Gastrocnemius medialis (tissue), 4 donors: Measurements from ENCODE around the gene LANCL2. TPM values are rescaled to one million over a fixed set of nuclear protein-coding genes. Genes with fewer than 3 reads are reported as not detected.

ENCODE experiments used
- ATAC-seq, 2 donors: fragments of 150-250 bp; one replicate each; pipeline ENCODE4 v1.9.1; 2016
- DNase-seq, 2 donors: peaks; one replicate each; pipeline ENCODE4 v3.0.0-alpha.2; 2019
- H3K27ac ChIP-seq, 4 donors: fragments of 200-600 bp; sonication (generic); 1 replicate in 1 of 4; 2 replicates in 3 of 4; pipeline ENCODE4 v1.5.1; 2016 to 2018; ENCODE audit warnings: mild to moderate bottlenecking in 2 of 4, moderate library complexity in 1 of 4
- H3K27me3 ChIP-seq, 3 donors: fragments of 200-600 bp; sonication (generic) in 2 of 3; 1 replicate in 1 of 3; 2 replicates in 2 of 3; pipeline versions ENCODE4 v1.5.1 to v1.6.0; 2016 to 2019; ENCODE audit warnings: mild to moderate bottlenecking in 1 of 3, moderate library complexity in 1 of 3
- H3K36me3 ChIP-seq, 2 donors: fragments of 200-600 bp; sonication (generic) in 1 of 2; one replicate each; pipeline ENCODE4 v1.5.1; 2017 to 2018
- H3K4me1 ChIP-seq, 2 donors: fragments of 200-600 bp; sonication (generic) in 1 of 2; one replicate each; pipeline ENCODE4 v1.5.1; 2016 to 2017; ENCODE audit warnings: mild to moderate bottlenecking in 2 of 2
- H3K4me3 ChIP-seq, 4 donors: fragments of 200-600 bp; sonication (generic) in 3 of 4; 1 replicate in 1 of 4; 2 replicates in 3 of 4; pipeline ENCODE4 v1.5.1; 2016 to 2019; ENCODE audit warnings: mild to moderate bottlenecking in 2 of 4
- H3K9me3 ChIP-seq, 3 donors: fragments of 200-600 bp; sonication (generic) in 2 of 3; 1 replicate in 1 of 3; 2 replicates in 2 of 3; pipeline ENCODE4 v1.5.1; 2016 to 2019
- POLR2A ChIP-seq, 2 donors: fragments of 450-650 bp; IDR thresholded peaks; one replicate each; pipeline ENCODE4 v1.6.1; 2017; ENCODE audit warnings: antibody characterized with exemption in 2 of 2, mild to moderate bottlenecking in 2 of 2, moderate library complexity in 2 of 2
- in situ Hi-C, 4 donors: fragments of 200-750 bp; cut with MboI; loops; one replicate each; pipeline versions ENCODE4 v1.15.0 to v1.8.0; 2017; ENCODE audit warnings: low sequenced_read_pairs in 4 of 4
- intact Hi-C: fragments of 100-400 bp; cut with DNase I; formaldehyde crosslinking; loops from one replicate; pipeline ENCODE4 v1.15.1; 2023; ENCODE audit warnings: low total_unique reads
- total RNA-seq, 4 donors: library from RNA; depleted of rRNA; stranded (reverse); fragments of >200 nt; gene quantifications; one replicate each; pipeline versions ENCODE4 v1.1.0 to v1.2.3, GENCODE V29; 2016
- TF ChIP-seq, protein P1 (sequence below), 5 experiments: fragments of 450-650 bp in 3 of 5; fragments of 200-600 bp in 2 of 5; sonication (generic) in 2 of 5; IDR thresholded peaks in 4 of 5; conservative IDR thresholded peaks in 1 of 5; 1 replicate in 4 of 5; 2 replicates in 1 of 5; pipeline ENCODE4 v1.5.1; 2016 to 2019; ENCODE audit warnings: antibody characterized with exemption in 5 of 5, mild to moderate bottlenecking in 3 of 5, moderate library complexity in 3 of 5

LANCL2 gene
- total RNA-seq, 4 donors from 2014 or later, result 5.1 to 13.0 (median 7.4) TPM

DNA sequence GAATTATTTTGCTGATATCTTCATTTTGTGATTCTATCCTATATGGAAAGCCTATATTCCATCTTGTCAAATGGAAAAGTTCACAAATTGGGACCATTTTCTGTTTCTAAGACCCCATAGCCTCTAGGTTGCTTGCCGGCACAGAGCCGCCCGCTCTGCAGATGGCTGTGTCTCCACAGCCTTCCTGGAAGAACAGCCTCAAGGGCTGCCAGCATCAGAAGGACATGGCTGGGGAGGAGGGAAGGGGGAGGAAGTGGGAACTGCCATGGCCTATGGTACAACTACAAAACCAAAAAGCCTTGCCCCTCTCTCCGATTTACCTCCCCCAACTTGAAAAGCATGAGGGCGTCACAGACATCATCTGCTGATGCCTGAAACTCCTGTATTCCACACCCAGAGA is 75.9 kb downstream of the LANCL2 start:
- intact Hi-C loops, result no loop called here
- Histone ChIP-seq H3K9me3 (no peaks in the 10 kb centered on the region), H3K4me3 (no peak overlapping the region), H3K4me1 (peaks cover 16 to 22% of the 10 kb centered on the region in 2 donors), H3K27ac (no peak overlapping the region), H3K36me3 (no peaks in the 10 kb centered on the region), H3K27me3 (no peaks in the 10 kb centered on the region)
- DNase-seq (no peak), ATAC-seq (no peak)
- in situ Hi-C loops, result loop anchor here in 1 of 4 donors (25.0 kb wide), 1 partner anchor 146 kb away; no protein-coding TSS in a partner anchor
- no peak for TF ChIP-seq POLR2A (IDR thresholded peaks at IDR 0.05)
- TF ChIP-seq, protein P1, sequence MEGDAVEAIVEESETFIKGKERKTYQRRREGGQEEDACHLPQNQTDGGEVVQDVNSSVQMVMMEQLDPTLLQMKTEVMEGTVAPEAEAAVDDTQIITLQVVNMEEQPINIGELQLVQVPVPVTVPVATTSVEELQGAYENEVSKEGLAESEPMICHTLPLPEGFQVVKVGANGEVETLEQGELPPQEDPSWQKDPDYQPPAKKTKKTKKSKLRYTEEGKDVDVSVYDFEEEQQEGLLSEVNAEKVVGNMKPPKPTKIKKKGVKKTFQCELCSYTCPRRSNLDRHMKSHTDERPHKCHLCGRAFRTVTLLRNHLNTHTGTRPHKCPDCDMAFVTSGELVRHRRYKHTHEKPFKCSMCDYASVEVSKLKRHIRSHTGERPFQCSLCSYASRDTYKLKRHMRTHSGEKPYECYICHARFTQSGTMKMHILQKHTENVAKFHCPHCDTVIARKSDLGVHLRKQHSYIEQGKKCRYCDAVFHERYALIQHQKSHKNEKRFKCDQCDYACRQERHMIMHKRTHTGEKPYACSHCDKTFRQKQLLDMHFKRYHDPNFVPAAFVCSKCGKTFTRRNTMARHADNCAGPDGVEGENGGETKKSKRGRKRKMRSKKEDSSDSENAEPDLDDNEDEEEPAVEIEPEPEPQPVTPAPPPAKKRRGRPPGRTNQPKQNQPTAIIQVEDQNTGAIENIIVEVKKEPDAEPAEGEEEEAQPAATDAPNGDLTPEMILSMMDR (IDR thresholded peaks at IDR 0.05 in 4 of 5, conservative IDR thresholded peaks at IDR 0.05 in 1 of 5), result no peak

DNA sequence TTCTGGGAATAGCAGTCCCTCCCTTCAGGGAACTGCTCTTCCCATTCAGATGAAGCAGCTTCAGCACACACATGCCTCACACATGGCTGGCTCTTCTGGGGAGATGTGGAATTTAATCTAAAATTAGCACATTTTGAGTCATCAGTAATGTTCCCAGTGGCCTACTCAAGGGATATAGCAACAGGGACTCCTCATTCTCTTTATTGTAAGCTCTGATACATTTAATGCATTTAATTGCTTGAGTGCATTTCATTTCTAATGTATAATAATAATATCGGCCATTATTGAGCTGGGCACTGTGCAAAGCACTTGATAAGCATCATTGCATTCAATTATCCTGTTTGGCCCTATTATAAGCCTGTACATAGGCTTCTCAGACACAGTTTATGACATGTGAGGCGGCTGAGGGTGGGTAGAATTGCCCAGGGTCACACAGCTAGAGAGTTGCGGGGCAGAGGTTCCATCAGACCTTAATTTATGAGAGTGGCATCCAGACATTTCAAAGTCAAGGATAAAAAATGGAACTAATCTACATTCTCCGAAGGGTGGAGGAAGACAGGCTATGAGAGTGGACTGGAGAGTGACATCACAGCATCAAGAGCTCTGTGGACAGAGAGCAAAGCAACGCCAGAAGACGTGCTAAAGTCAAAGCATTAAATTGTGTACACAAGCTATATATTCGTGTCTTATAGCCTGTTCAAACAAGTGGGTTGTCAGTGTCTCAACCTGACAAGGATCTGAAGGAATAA is 76.8 kb downstream of the LANCL2 start:
- Histone ChIP-seq H3K9me3 (no peaks in the 10 kb centered on the region), H3K4me3 (no peak overlapping the region), H3K27me3 (no peaks in the 10 kb centered on the region), H3K36me3 (no peaks in the 10 kb centered on the region), H3K4me1 (peaks cover 16 to 22% of the 10 kb centered on the region in 2 donors), H3K27ac (no peak overlapping the region)
- intact Hi-C loops, result no loop called here
- in situ Hi-C loops, result loop anchor here in 1 of 4 donors (25.0 kb wide), 1 partner anchor 145 kb away; no protein-coding TSS in a partner anchor
- ATAC-seq (no peak), DNase-seq (no peak)
- TF ChIP-seq POLR2A (IDR thresholded peaks at IDR 0.05), result no peak

DNA sequence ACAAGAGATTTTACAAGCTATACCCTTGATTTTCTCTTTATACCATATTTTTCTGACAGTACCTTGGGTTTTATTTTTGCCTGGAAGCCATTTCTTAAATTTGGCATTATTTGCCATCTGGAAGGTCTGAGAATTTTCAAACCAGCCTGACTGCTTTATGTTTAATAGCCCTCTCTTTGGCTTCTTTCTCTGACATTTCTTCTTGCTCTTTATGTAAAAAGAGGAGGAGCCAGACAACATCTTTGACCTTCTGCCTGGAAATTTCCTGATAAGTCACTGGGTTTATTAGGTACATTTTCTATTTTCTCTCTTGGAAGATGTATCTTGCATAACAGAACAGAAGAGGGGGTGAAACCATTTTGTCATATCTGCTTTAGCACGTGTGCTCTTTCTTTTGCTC is 79.6 kb downstream of the LANCL2 start:
- in situ Hi-C loops (loop anchor here in 1 of 4 donors (25.0 kb wide), 1 partner anchor 143 kb away; no protein-coding TSS in a partner anchor), intact Hi-C loops (no loop called here)
- TF ChIP-seq, protein P1 (IDR thresholded peaks at IDR 0.05 in 4 of 5, conservative IDR thresholded peaks at IDR 0.05 in 1 of 5), result no peak
- no peak for TF ChIP-seq POLR2A (IDR thresholded peaks at IDR 0.05)
- ATAC-seq, result no peak
- Histone ChIP-seq H3K4me1 (peaks cover 9 to 13% of the 10 kb centered on the region in 2 donors), H3K27ac (no peak overlapping the region), H3K27me3 (no peaks in the 10 kb centered on the region), H3K4me3 (no peak overlapping the region), H3K36me3 (no peaks in the 10 kb centered on the region), H3K9me3 (no peaks in the 10 kb centered on the region)
- no peak for DNase-seq

DNA sequence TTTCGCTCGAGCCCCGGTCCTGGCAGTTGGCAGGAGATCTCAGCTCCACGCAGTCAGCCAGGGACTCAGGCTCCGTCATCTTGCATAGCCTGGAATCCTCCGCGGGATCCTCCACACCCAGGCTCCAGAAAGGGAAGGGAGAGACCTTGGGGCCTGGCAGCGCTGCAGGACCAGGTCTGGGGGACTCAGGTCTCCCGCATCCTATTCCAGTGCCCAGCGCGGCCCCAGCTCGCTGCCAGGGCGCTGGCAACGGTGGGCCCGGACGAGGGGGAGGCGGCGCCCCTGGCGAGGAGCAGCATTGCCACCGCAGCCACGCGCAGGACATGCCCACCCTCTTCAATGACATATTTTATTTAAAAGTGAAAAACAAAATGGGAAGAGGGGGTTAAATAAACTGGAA is 83.4 kb downstream of the LANCL2 start:
- DNase-seq (no peak), ATAC-seq (no peak)
- in situ Hi-C loops, result loop anchor here in 1 of 4 donors (25.0 kb wide), 1 partner anchor 139 kb away; no protein-coding TSS in a partner anchor
- H3K4me3 ChIP-seq, result no peak overlapping the region
- intact Hi-C loops, result no loop called here
- no peaks in the 10 kb centered on the region for H3K9me3 ChIP-seq
- H3K27ac ChIP-seq, result no peak overlapping the region
- no peaks in the 10 kb centered on the region for H3K4me1 ChIP-seq
- TF ChIP-seq, protein P1 (IDR thresholded peaks at IDR 0.05 in 4 of 5, conservative IDR thresholded peaks at IDR 0.05 in 1 of 5), result no peak
- TF ChIP-seq POLR2A (IDR thresholded peaks at IDR 0.05), result no peak
- no peaks in the 10 kb centered on the region for H3K27me3 ChIP-seq
- H3K36me3 ChIP-seq, result no peaks in the 10 kb centered on the region

DNA sequence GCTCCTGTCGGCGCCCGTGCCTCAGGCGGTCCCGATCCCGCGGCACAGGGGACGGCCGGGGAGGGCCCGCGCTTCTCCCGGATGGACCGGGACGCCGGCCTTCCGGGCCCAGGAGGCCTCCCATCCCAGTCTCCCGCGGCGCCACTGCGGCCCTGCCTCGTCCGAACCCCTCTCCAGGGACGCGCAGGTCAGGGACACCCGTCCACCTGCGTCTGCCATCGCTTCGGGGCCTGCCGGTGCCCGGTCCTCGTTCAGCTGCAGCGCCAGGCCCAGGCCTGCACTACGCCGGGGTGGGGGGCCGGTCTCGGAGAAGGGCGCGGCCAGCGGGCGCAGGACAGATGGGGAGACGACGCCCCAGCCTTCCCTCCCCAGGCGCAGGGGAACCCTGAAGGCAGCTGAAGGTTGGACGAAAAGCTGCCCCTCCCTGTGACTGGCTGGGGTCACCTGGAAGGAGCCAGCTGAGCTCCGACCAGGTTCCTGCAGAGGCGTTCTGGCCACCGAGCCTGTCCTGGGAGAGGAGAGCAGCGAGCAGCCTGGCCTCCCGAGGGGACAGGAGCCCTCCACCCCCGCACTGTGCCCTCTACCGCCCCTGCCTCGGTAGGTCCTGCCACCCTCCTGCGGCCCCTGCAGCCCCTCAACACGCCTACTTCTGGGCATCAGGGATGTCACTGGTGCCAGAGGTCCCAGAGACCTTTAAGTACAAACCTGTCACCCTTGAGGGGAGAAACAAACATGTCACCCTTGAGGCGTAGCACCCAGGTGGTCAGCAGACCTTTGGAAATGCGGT is 84.3 kb downstream of the LANCL2 start:
- H3K4me1 ChIP-seq, result no peaks in the 10 kb centered on the region
- ATAC-seq, result no peak
- H3K4me3 ChIP-seq, result no peak overlapping the region
- H3K9me3 ChIP-seq, result no peaks in the 10 kb centered on the region
- H3K27ac ChIP-seq, result no peak overlapping the region
- no peak for DNase-seq
- no peak for TF ChIP-seq POLR2A (IDR thresholded peaks at IDR 0.05)
- TF ChIP-seq, protein P1 (IDR thresholded peaks at IDR 0.05 in 4 of 5, conservative IDR thresholded peaks at IDR 0.05 in 1 of 5), result no peak
- intact Hi-C loops (no loop called here), in situ Hi-C loops (loop anchor here in 1 of 4 donors (25.0 kb wide), 1 partner anchor 138 kb away; no protein-coding TSS in a partner anchor)
- H3K36me3 ChIP-seq, result no peaks in the 10 kb centered on the region
- no peaks in the 10 kb centered on the region for H3K27me3 ChIP-seq
